ENCODE measurements around the gene CHN2.

- TF ChIP-seq PATZ1 (CRISPR knock-in tag; IDR thresholded peaks at IDR 0.05; ENCODE audit: borderline replicate concordance) (peak; percentile 41; the same call in 1 of the 2 replicates), ARNTL (CRISPR knock-in tag; IDR thresholded peaks at IDR 0.05; ENCODE audit: borderline replicate concordance, low read depth) (no peak), BACH2 (CRISPR knock-in tag; IDR thresholded peaks at IDR 0.05; ENCODE audit: borderline replicate concordance) (no peak), ZFP30 (CRISPR knock-in tag; IDR thresholded peaks at IDR 0.05) (no peak), ZC3H10 (CRISPR knock-in tag; IDR thresholded peaks at IDR 0.05) (no peak), ESRRG (CRISPR knock-in tag; IDR thresholded peaks at IDR 0.05) (no peak), RARB (CRISPR knock-in tag; IDR thresholded peaks at IDR 0.05) (no peak), CSDC2 (CRISPR knock-in tag; IDR thresholded peaks at IDR 0.05) (no peak), GLIS3 (CRISPR knock-in tag; IDR thresholded peaks at IDR 0.05) (no peak), TOX (CRISPR knock-in tag; IDR thresholded peaks at IDR 0.05; ENCODE audit: borderline replicate concordance) (no peak), SNAI2 (CRISPR knock-in tag; IDR thresholded peaks at IDR 0.05) (no peak), ZNF565 (CRISPR knock-in tag; conservative IDR thresholded peaks at IDR 0.05; ENCODE audit: low read depth) (no peak)
- TF ChIP-seq, protein P1, sequence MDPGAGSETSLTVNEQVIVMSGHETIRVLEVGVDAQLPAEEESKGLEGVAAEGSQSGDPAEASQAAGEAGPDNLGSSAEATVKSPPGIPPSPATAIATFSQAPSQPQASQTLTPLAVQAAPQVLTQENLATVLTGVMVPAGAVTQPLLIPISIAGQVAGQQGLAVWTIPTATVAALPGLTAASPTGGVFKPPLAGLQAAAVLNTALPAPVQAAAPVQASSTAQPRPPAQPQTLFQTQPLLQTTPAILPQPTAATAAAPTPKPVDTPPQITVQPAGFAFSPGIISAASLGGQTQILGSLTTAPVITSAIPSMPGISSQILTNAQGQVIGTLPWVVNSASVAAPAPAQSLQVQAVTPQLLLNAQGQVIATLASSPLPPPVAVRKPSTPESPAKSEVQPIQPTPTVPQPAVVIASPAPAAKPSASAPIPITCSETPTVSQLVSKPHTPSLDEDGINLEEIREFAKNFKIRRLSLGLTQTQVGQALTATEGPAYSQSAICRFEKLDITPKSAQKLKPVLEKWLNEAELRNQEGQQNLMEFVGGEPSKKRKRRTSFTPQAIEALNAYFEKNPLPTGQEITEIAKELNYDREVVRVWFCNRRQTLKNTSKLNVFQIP (CRISPR knock-in tag; IDR thresholded peaks at IDR 0.05; ENCODE audit: borderline replicate concordance, low read depth) = no peak
- TF ChIP-seq, protein P2, sequence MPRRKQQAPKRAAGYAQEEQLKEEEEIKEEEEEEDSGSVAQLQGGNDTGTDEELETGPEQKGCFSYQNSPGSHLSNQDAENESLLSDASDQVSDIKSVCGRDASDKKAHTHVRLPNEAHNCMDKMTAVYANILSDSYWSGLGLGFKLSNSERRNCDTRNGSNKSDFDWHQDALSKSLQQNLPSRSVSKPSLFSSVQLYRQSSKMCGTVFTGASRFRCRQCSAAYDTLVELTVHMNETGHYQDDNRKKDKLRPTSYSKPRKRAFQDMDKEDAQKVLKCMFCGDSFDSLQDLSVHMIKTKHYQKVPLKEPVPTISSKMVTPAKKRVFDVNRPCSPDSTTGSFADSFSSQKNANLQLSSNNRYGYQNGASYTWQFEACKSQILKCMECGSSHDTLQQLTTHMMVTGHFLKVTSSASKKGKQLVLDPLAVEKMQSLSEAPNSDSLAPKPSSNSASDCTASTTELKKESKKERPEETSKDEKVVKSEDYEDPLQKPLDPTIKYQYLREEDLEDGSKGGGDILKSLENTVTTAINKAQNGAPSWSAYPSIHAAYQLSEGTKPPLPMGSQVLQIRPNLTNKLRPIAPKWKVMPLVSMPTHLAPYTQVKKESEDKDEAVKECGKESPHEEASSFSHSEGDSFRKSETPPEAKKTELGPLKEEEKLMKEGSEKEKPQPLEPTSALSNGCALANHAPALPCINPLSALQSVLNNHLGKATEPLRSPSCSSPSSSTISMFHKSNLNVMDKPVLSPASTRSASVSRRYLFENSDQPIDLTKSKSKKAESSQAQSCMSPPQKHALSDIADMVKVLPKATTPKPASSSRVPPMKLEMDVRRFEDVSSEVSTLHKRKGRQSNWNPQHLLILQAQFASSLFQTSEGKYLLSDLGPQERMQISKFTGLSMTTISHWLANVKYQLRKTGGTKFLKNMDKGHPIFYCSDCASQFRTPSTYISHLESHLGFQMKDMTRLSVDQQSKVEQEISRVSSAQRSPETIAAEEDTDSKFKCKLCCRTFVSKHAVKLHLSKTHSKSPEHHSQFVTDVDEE (CRISPR knock-in tag; IDR thresholded peaks at IDR 0.05) = no peak
Measured at GRCh38 chr7:29285444-29285793, 90.8 kb downstream of the CHN2 start.

All from SK-N-SH treated with all-trans-retinoic acid at 6 μM for 48 hours (cell line).